LNCAP (cell line): Measurements from ENCODE around the gene CRTC1.

ENCODE experiments used
- TF ChIP-seq, protein P1 (sequence below): fragments of 450-650 bp; IDR thresholded peaks from 2 replicates; pipeline ENCODE4 v1.5.1; 2017; ENCODE audit warnings: mild to moderate bottlenecking

The CRTC1 gene

DNA sequence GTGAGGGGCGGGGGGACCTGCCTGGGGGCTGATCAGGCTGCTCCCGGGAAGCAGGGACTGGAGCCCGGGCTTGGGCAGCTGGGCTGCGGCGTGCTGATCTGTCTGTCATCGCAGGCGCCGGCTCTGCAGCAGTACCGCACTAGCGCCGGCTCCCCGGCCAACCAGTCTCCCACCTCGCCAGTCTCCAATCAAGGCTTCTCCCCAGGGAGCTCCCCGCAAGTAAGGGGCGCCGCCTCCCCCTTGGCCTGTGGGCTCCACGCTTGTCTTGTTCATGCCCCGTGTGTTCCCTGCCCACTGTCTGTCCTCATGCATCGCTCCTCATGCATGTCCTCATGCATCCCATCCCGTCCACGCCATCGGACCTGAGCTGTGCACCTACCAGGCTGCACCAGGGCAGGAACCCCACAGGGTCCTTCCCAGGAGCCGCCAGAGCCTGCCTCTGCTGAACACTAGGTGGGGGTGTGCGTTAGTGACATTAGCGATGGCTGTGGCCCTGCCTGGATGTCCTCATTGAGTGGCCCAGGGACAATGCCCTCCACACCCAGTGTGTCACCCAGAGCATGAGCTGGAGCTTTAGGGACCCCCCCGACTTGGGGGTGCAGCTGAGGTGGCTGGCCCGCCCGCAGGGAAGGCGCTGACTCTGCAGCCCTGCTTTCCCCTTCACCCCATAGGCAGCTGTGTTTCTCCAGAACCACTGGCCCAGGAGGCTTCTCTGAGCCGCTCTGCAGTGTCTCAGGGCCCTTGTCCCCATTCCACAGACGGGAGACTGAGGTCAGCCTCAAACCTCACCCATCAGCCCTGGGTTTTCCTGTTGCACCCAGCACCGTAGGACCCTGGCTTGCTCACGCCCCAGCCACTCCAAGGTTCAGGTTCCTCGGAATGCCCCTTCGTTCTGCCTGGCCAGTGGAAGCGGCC lies 88.1 kb downstream of the CRTC1 start:
- TF ChIP-seq, protein P1, sequence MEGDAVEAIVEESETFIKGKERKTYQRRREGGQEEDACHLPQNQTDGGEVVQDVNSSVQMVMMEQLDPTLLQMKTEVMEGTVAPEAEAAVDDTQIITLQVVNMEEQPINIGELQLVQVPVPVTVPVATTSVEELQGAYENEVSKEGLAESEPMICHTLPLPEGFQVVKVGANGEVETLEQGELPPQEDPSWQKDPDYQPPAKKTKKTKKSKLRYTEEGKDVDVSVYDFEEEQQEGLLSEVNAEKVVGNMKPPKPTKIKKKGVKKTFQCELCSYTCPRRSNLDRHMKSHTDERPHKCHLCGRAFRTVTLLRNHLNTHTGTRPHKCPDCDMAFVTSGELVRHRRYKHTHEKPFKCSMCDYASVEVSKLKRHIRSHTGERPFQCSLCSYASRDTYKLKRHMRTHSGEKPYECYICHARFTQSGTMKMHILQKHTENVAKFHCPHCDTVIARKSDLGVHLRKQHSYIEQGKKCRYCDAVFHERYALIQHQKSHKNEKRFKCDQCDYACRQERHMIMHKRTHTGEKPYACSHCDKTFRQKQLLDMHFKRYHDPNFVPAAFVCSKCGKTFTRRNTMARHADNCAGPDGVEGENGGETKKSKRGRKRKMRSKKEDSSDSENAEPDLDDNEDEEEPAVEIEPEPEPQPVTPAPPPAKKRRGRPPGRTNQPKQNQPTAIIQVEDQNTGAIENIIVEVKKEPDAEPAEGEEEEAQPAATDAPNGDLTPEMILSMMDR, result no peak

DNA sequence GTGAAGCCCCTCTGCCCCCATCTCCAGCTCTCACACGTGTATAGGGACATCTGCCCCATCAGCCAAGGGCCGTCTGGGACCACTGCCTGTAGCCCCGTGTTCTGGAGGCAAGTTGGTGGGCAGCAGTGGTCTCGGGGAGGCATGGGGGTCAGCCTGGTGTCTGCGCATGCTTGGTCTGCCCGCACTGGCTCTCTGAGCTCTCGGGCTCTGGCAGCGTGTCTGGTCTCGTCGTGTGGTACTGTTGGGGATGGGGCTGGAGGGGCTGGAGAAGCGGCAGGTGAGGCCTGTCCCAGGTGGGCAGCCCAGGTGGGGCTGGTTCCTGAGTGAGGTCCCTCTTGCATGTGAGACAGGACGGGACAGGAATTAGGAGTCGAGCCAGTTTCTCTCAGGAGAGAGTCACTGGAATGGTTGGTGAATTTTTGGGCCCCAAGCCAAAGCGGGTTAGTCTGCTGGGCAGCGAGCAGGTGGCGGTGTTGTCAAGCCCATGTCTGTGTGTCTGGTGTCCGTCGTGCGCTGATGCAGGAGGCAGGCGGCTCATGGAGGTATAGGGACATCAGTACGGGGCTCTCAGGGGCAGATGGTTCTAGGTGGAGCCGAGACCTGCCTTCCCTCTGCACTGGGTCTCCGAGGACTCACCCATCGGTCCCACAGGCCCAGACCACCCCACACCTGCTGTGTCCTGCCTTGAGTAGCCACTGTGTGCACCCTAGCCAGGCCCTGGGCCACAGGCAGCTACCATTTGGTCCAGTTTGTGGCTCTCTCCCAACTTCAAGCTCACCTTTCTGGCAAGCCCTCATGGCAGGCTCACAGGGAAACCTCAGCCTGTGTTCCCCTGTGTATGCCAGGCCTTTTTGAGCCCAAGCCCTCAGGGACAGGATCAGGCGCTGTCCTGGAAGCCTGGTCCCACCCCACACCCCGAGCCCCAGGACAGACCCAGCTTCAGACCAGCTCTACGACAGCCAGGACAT lies 89.4 kb downstream of the CRTC1 start:
- TF ChIP-seq, protein P1, result peak; percentile 8; the same call in 1 of the 2 replicates

DNA sequence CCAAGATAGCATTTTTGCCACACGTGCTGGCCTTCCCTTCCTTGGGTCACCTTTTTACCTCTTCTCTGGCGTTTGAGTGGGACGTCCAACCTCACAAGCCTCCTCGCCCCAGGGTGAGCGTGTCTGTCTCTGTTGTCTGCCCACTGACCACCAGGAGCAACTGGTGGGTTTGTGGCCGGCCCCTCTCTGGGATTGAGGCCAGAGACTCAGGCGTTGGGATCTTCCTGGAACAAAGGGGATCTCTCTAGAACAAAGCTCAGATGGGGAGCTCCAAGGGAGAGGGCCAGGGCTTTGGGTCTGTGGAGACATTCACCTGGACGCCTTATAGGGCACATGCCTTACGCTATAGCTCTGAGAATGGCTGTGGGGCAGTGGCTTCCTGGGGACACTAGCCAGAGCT lies 90.2 kb downstream of the CRTC1 start:
- TF ChIP-seq, protein P1, result no peak

DNA sequence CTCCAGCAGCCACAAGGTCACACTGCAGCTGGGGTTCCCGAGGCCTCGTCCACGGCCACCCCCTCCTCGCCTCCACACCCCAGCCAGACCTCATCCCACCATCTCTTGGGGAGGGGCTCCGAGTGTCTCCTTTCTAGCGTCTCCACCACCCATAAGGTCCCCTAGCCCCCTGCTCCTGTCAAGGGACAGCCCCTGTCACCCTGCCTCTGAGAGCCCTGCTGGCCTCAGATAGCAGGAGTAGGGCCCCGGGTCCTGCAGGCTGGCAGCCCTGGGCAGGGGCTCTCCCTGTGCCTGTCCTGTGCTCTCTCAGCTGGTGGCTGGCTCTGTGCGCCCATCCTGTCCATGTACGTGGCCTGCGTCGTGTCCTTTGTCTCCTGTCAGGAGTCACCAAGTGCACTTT lies 90.6 kb downstream of the CRTC1 start:
- TF ChIP-seq, protein P1, result no peak

DNA sequence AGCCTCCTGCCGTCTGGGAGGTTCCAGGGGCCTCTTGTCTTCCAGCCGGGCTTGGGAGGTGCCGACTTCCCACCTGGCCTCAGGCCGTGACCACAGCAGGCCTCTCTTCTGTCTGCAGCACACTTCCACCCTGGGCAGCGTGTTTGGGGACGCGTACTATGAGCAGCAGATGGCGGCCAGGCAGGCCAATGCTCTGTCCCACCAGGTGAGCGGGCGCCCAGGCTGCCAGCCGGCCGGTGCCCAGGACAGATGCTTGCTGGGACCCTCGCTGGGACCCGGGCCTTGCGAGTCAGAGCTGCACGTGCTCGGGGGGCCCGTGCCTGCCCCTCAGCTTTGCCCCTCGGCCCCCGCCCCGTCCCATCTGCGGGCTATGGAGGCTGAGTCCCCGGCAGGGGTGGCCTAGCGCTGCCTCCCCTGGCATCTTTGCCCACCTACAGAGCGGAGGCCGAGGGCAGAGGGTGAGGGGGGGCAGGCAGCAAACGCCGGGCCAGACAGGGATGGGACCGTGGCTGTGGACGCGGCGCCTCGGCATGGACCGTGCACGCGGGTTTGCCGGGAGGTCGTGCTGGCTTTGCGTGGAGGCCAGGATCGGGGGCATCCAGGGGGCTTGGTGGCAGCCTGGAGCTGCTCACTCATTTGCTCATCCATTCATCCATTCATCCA lies 91.4 kb downstream of the CRTC1 start:
- TF ChIP-seq, protein P1, result no peak

DNA sequence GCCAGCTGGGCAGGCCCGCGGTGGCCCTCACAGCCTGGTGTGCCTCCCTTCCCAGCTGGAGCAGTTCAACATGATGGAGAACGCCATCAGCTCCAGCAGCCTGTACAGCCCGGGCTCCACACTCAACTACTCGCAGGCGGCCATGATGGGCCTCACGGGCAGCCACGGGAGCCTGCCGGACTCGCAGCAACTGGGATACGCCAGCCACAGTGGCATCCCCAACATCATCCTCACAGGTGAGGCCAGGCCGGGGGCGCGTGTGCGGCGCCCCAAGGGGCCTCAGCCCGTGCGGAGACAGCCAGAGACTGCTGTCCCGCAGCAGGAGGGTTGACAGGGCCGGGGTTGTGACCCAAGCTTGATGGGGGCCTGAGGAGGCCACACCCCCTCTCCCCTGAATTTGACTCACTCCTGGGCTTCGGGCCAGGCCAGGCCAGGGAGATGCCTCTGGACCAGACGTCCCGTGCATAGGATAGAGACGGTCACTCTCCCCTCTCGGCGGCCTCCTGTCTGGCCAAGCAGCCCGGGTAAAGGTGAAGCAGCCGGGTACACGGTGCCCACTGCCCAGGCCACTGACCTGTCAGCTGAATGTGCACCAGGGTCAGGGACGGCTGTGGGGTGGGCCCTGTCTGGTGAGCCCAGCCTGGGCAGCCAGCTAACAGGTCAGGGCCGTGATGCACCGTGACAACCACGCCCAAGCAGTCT lies 92.3 kb downstream of the CRTC1 start:
- TF ChIP-seq, protein P1, result no peak

DNA sequence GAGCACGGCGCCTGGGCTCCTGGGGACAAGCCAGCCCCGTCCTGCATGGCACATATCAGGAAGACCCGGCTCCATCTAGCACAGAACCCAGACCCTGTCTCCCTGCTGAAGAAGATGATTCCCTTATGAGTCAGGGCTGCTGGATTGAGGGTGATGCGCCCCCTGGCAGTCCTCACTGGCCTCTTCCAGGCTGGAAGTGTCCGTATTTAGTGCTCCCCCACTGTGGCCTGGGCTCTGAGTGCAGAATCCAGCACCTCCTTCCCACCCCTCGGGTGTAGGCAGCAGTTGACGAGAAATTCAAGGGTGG lies 92.8 kb downstream of the CRTC1 start:
- TF ChIP-seq, protein P1, result no peak
